GM10266 (cell line): Measurements from ENCODE around the gene TAS2R1.
A peak's percentile ranks its signal among the peaks of the same experiment; 100 is the strongest.

ENCODE experiments used
- DNase-seq: peaks from one replicate; pipeline ENCODE4 v3.0.0; 2012; ENCODE audit errors: extremely low spot score
- TF ChIP-seq, protein P1 (sequence below): IDR thresholded peaks from 2 replicates; pipeline ENCODE4 v1.5.1; 2012; ENCODE audit warnings: mild to moderate bottlenecking, low read depth; ENCODE audit not compliant: control insufficient read depth, insufficient read depth; ENCODE audit errors: missing control alignments

The TAS2R1 gene

DNA sequence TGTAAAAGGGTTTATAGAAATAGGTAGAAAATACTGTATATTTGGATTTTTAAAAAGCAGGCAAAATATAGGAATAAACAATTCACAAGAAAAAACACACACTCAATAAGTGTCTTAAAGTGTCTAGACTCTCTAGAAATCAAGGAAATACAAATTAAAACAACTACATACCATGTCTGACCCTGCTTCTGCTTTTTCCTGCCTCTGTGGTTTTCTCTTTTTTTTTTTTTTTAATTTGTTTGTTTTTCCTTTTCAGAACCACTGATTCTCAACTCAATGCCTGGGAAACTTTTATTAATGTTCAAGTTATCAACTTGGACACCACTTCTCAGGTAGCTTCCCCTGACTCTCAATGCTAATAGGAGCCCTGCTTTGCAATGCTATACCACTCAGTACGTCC, 25.5 kb upstream of the TAS2R1 start:
- TF ChIP-seq, protein P1, sequence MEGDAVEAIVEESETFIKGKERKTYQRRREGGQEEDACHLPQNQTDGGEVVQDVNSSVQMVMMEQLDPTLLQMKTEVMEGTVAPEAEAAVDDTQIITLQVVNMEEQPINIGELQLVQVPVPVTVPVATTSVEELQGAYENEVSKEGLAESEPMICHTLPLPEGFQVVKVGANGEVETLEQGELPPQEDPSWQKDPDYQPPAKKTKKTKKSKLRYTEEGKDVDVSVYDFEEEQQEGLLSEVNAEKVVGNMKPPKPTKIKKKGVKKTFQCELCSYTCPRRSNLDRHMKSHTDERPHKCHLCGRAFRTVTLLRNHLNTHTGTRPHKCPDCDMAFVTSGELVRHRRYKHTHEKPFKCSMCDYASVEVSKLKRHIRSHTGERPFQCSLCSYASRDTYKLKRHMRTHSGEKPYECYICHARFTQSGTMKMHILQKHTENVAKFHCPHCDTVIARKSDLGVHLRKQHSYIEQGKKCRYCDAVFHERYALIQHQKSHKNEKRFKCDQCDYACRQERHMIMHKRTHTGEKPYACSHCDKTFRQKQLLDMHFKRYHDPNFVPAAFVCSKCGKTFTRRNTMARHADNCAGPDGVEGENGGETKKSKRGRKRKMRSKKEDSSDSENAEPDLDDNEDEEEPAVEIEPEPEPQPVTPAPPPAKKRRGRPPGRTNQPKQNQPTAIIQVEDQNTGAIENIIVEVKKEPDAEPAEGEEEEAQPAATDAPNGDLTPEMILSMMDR: no peak

DNA sequence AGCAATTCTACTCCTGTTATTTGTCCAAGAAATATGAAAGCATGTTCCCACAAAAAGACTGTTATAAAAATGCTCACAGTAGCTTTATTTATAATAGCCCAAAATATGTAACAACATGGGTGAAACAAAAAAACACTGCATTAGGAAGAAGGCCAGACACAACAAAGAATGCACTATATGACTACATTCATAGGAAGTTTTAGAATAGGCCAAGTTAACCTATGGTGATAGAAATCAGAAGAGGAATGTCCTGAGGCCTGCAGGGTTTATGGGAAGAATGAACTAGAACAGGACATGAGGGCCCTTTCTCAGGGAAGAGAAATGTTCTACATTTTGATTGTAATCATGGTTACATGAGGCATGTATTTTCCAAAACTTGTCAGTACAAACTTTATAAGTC, 24.7 kb upstream of the TAS2R1 start:
- TF ChIP-seq, protein P1: no peak
- no peak for DNase-seq

More for the DNA sequence above, 25.5 kb upstream of the TAS2R1 start:
- no peak for DNase-seq

GRCh38 chr5:9653811-9654210, 23.7 kb upstream of the TAS2R1 start:
- TF ChIP-seq, protein P1: no peak
- peak; percentile 13 for DNase-seq

GRCh38 chr5:9653061-9653460, 22.9 kb upstream of the TAS2R1 start:
- no peak for DNase-seq
- TF ChIP-seq, protein P1: no peak

GRCh38 chr5:9652295-9652694, 22.1 kb upstream of the TAS2R1 start:
- TF ChIP-seq, protein P1: no peak

GRCh38 chr5:9646843-9647242, 16.7 kb upstream of the TAS2R1 start:
- TF ChIP-seq, protein P1: no peak
- no peak for DNase-seq

More at GRCh38 chr5:9652295-9652694, 22.1 kb upstream of the TAS2R1 start:
- DNase-seq: no peak

DNA sequence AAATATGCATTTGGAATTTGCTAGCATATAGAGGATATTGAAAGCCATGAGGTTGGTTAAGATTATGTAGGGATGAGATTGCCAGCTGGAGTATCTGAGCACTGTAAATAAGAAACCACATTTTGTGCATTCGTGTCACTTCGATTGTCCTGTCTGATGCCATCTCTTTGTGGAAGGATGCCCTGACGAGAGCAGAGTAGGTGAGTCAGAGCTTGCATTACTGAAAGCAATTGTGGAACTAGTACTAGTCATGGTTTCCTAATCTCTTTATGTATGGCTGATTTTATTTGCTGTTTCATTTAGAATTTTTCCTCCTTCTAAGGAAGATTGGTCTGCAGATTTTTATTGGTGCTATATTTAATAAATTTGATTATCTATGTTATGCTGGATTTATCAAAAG, 14.5 kb upstream of the TAS2R1 start:
- TF ChIP-seq, protein P1: no peak

More for the DNA sequence above, 14.5 kb upstream of the TAS2R1 start:
- DNase-seq: no peak
